ENCODE data around the gene RGS17.
"Not testable (repeated sequence)": the region's sequence is repeated elsewhere in the genome, so short reads cannot be mapped to it uniquely, and the experiment has no call there.

RGS17 gene

GRCh38 chr6:152977556-152977955 is 153.5 kb downstream of the RGS17 start:
- no peak overlapping the region for H3K4me3 ChIP-seq (ENCODE audit: low read depth, low read length)
- TF ChIP-seq CTCF (IDR thresholded peaks at IDR 0.05; ENCODE audit: borderline replicate concordance, insufficient read depth, low read depth, low read length), result no peak

GRCh38 chr6:152976749-152977148 is 154.3 kb downstream of the RGS17 start:
- no peak for TF ChIP-seq CTCF (IDR thresholded peaks at IDR 0.05; ENCODE audit: borderline replicate concordance, insufficient read depth, low read depth, low read length)
- no peak overlapping the region for H3K4me3 ChIP-seq (ENCODE audit: low read depth, low read length)

- TF ChIP-seq CTCF (IDR thresholded peaks at IDR 0.05; ENCODE audit: borderline replicate concordance, insufficient read depth, low read depth, low read length), result no peak
- no peak overlapping the region for H3K4me3 ChIP-seq (ENCODE audit: low read depth, low read length)
Measured at GRCh38 chr6:152975204-152975915, 155.7 kb downstream of the RGS17 start.

GRCh38 chr6:152973916-152974315 is 157.2 kb downstream of the RGS17 start:
- TF ChIP-seq CTCF (IDR thresholded peaks at IDR 0.05; ENCODE audit: borderline replicate concordance, insufficient read depth, low read depth, low read length), result no peak
- H3K4me3 ChIP-seq (ENCODE audit: low read depth, low read length), result no peak overlapping the region

GRCh38 chr6:152969688-152970418 is 161.2 kb downstream of the RGS17 start:
- TF ChIP-seq CTCF (IDR thresholded peaks at IDR 0.05; ENCODE audit: borderline replicate concordance, insufficient read depth, low read depth, low read length), result no peak
- H3K4me3 ChIP-seq (ENCODE audit: low read depth, low read length), result no peak overlapping the region

- H3K4me3 ChIP-seq (ENCODE audit: low read depth, low read length), result not testable (repeated sequence)
Measured at GRCh38 chr6:152966168-152966894, 164.8 kb downstream of the RGS17 start.

GRCh38 chr6:152959333-152959732 is 171.7 kb downstream of the RGS17 start:
- no peak overlapping the region for H3K4me3 ChIP-seq (ENCODE audit: low read depth, low read length)
- TF ChIP-seq CTCF (IDR thresholded peaks at IDR 0.05; ENCODE audit: borderline replicate concordance, insufficient read depth, low read depth, low read length), result no peak

Measured in GM12875 (cell line).